HepG2 (cell line): Measurements from ENCODE around the gene C1QTNF1. TPM values are rescaled to one million over a fixed set of nuclear protein-coding genes. Genes with fewer than 3 reads are reported as not detected.
A peak's percentile ranks its signal among the peaks of the same experiment; 100 is the strongest.

Source experiments
- ATAC-seq: fragments of 200-7000 bp; cut with Tn5 transposase; 3 replicates; pipeline ENCODE4 v1.9.1; 2020; ENCODE audit warnings: mild to moderate bottlenecking, moderate library complexity
- BruUV-seq: library from RNA; stranded (reverse); fragments of 400-500 nt; replicated peaks from 2 replicates; lab custom pipeline; 2021; lab: Mats Ljungman, UMichigan
- CTCF ChIA-PET: fragments of 300-600 bp; formaldehyde crosslinking; extraction: SDS; loops from one replicate; lab custom pipeline; 2021; ENCODE audit warnings: low total read pairs, inconsistent platforms, low intra/inter-chr PET ratio; lab: Yijun Ruan, JAX
- POLR2A ChIA-PET: fragments of 350-600 bp; sonication (Branson Sonifier 250); formaldehyde crosslinking; loops from one replicate; lab custom pipeline; 2020; ENCODE audit warnings: antibody characterized with exemption, inconsistent platforms; lab: Yijun Ruan, JAX
- DNase-seq: peaks from one replicate; pipeline ENCODE4 v3.0.0-alpha.2; 2015; ENCODE audit warnings: low spot score
- FAIRE-seq: peaks from 3 replicates; lab custom pipeline; 2011; peaks lifted over from hg19 to GRCh38; lab: Jason Lieb, UNC
- H2AFZ ChIP-seq: one replicate; pipeline ENCODE4 v1.6.1; 2011; ENCODE audit warnings: low read length, inconsistent platforms
- H3K27ac ChIP-seq: fragments of 300-600 bp; 3 replicates; pipeline ENCODE4 v1.8.0; 2011; ENCODE audit warnings: mixed run types, mild to moderate bottlenecking, mixed read lengths, low read length, inconsistent platforms; ENCODE audit not compliant: insufficient read depth; ENCODE audit errors: extremely low read length
- H3K27me3 ChIP-seq, 2 experiments: fragments of 200-600 bp in 1 of 2; 2 replicates in 1 of 2; 3 replicates in 1 of 2; pipeline versions ENCODE4 v1.6.0 to v1.8.0; 2011; ENCODE audit warnings: low read length in 2 of 2, mild to moderate bottlenecking in 2 of 2, moderate library complexity in 2 of 2, inconsistent platforms in 1 of 2; ENCODE audit not compliant: insufficient read depth in 2 of 2, control insufficient read depth in 1 of 2
- H3K36me3 ChIP-seq, 2 experiments: fragments of 200-600 bp in 1 of 2; replicated peaks in 1 of 2; 2 replicates in 1 of 2; 3 replicates in 1 of 2; pipeline versions ENCODE4 v1.5.1 to v1.8.0; 2011; ENCODE audit warnings: low read length in 2 of 2, inconsistent platforms in 1 of 2; ENCODE audit not compliant: insufficient read depth in 2 of 2, control insufficient read depth in 1 of 2
- H3K4me1 ChIP-seq: 2 replicates; pipeline ENCODE4 v1.5.1; 2012; ENCODE audit warnings: low read length, inconsistent platforms; ENCODE audit not compliant: insufficient read depth
- H3K4me2 ChIP-seq: 2 replicates; pipeline ENCODE4 v1.6.0; 2011; ENCODE audit warnings: low read depth, low read length, inconsistent platforms
- H3K4me3 ChIP-seq, 3 experiments: fragments of 200-600 bp in 1 of 3; sonication (generic), shearing (Covaris generic) in 1 of 3; replicated peaks in 1 of 3; 2 replicates each; pipeline ENCODE4 v1.5.1; 2011 to 2016; ENCODE audit warnings: low read length in 3 of 3, inconsistent platforms in 2 of 3, low read depth in 2 of 3, mild to moderate bottlenecking in 2 of 3, control low read depth in 1 of 3, mixed read lengths in 1 of 3; ENCODE audit not compliant: insufficient read depth in 1 of 3
- H3K79me2 ChIP-seq: one replicate; pipeline ENCODE4 v1.6.1; 2011; ENCODE audit warnings: low read length, inconsistent platforms; ENCODE audit not compliant: insufficient read depth
- H3K9ac ChIP-seq: 2 replicates; pipeline ENCODE4 v1.6.0; 2011; ENCODE audit warnings: mild to moderate bottlenecking, low read depth, low read length, inconsistent platforms; ENCODE audit not compliant: insufficient read depth
- H3K9me3 ChIP-seq: 2 replicates; pipeline ENCODE4 v1.5.1; 2012; ENCODE audit warnings: mild to moderate bottlenecking, low read length
- H4K20me1 ChIP-seq: 2 replicates; pipeline ENCODE4 v1.6.0; 2011; ENCODE audit warnings: inconsistent platforms, mild to moderate bottlenecking, low read length, moderate library complexity; ENCODE audit not compliant: insufficient read depth
- CEBPB ChIP-seq: IDR thresholded peaks from 2 replicates; pipeline ENCODE4 v1.6.1; 2011; ENCODE audit warnings: low read depth, low read length, improper control_type of control experiment, borderline replicate concordance
- CEBPG ChIP-seq: IDR thresholded peaks from 2 replicates; pipeline ENCODE4 v1.6.1; 2016
- IRF9 ChIP-seq: sonication (generic); formaldehyde crosslinking; IDR thresholded peaks from 2 replicates; pipeline ENCODE4 v1.8.0; 2022; ENCODE audit warnings: missing genetic modification reagents, mild to moderate bottlenecking, borderline replicate concordance
- MAFG ChIP-seq: sonication (generic); formaldehyde crosslinking; IDR thresholded peaks from 2 replicates; pipeline ENCODE4 v1.5.1; 2020; ENCODE audit warnings: mild to moderate bottlenecking, missing genetic modification reagents
- MEIS1 ChIP-seq: sonication (generic); formaldehyde crosslinking; IDR thresholded peaks from 2 replicates; pipeline ENCODE4 v1.9.0; 2021; ENCODE audit warnings: mild to moderate bottlenecking, missing genetic modification reagents, moderate library complexity, borderline replicate concordance
- MLXIP ChIP-seq: sonication (generic); formaldehyde crosslinking; IDR thresholded peaks from 2 replicates; pipeline ENCODE4 v1.9.0; 2021; ENCODE audit warnings: missing genetic modification reagents, borderline replicate concordance
- NR0B2 ChIP-seq: sonication (generic); formaldehyde crosslinking; IDR thresholded peaks from 2 replicates; pipeline ENCODE4 v1.4.0; 2020; ENCODE audit warnings: mild to moderate bottlenecking, missing genetic modification reagents
- RFX3 ChIP-seq: IDR thresholded peaks from 2 replicates; pipeline ENCODE4 v1.6.1; 2016; ENCODE audit warnings: missing biosample characterization, missing genetic modification reagents
- SNAPC2 ChIP-seq: sonication (generic); formaldehyde crosslinking; IDR thresholded peaks from 2 replicates; pipeline ENCODE4 v1.8.1; 2022; ENCODE audit warnings: mild to moderate bottlenecking, missing genetic modification reagents
- ZSCAN25 ChIP-seq: sonication (generic); formaldehyde crosslinking; IDR thresholded peaks from 2 replicates; pipeline ENCODE4 v1.8.0; 2022; ENCODE audit warnings: mild to moderate bottlenecking, missing genetic modification reagents
- WGBS: methylation state at CpG from one replicate; pipeline ENCODE4 v1.1.6; 2017; ENCODE audit warnings: low lambda C conversion rate; 5-methylcytosine and 5-hydroxymethylcytosine counted together
- in situ Hi-C: cut with HindIII; loops from 2 replicates; pipeline ENCODE4 v1.10.0; 2017; ENCODE audit warnings: low pct_unique_long_range_greater_than_20kb; ENCODE audit not compliant: extremely low pct_ligation_motif_present
- intact Hi-C: fragments of 100-400 bp; cut with micrococcal nuclease; formaldehyde crosslinking; loops from one replicate; pipeline ENCODE4 v1.10.0; 2022; ENCODE audit not compliant: unreplicated experiment
- polyA plus RNA-seq, 8 experiments: library from polyadenylated mRNA; depleted of rRNA in 3 of 8; stranded (reverse) in 7 of 8; unstranded in 1 of 8; fragments of >200 nt; fragmentation: Illumina TruSeq in 4 of 8; extraction: Trizol in 4 of 8; gene quantifications; 2 replicates each; pipeline versions ENCODE4 v1.2.1 to v1.2.3, GENCODE V29; 2011 to 2016; ENCODE audit warnings: low read depth in 4 of 8, missing spikeins in 1 of 8, mixed read lengths in 1 of 8; ENCODE audit not compliant: insufficient read depth in 1 of 8
- total RNA-seq, 5 experiments: library from RNA; depleted of rRNA; stranded (reverse); fragments of >200 nt; fragmentation: Illumina TruSeq; extraction: Trizol; gene quantifications; 2 replicates each; pipeline ENCODE4 v1.2.3, GENCODE V29; 2016; ENCODE audit warnings: low read depth in 1 of 5

C1QTNF1 gene
- total and polyA plus RNA-seq, 2 of the 13 experiments (the other 11 are each of a cell fraction or from before 2014, with no cell fraction given) = 0.18 to 0.86 TPM

GRCh38 chr17:79036596-79036995 lies 12.6 kb downstream of the C1QTNF1 start:
- Histone ChIP-seq H2AFZ (no peak overlapping the region), H3K27ac (no peak overlapping the region), H4K20me1 (no peaks in the 10 kb centered on the region), H3K4me2 (no peak overlapping the region), H3K9me3 (no peaks in the 10 kb centered on the region), H3K4me3 (no peak overlapping the region), H3K36me3 (no peaks in the 10 kb centered on the region), H3K9ac (no peak overlapping the region), H3K79me2 (no peaks in the 10 kb centered on the region), H3K4me1 (peaks cover 18% of the 10 kb centered on the region), H3K27me3 (peaks cover 12 to 53% of the 10 kb centered on the region in 2 experiments; a peak in 4 of 5 replicates)
- intact Hi-C loops (no loop called here), in situ Hi-C loops (no loop called here)
- ChIA-PET POLR2A (interaction anchor here (0.9 to 8.8 kb wide), 2 partner anchors 10 to 27 kb away, joined by 3 to 127 read pairs; no protein-coding TSS in a partner anchor), CTCF (no interaction called here)
- DNase-seq (no peak), FAIRE-seq (no peak), ATAC-seq (no peak)
- TF ChIP-seq SNAPC2 (CRISPR knock-in tag) (no peak), IRF9 (no peak), NR0B2 (no peak), CEBPG (CRISPR knock-in tag) (0 out of 2 replicates have a peak, but pooled peaks have one; percentile 23), CEBPB (peak; percentile 89), MEIS1 (no peak)
- 56% methylated on average over 3 of the region's 3 CpGs for WGBS
- no TSS peak for BruUV-seq

GRCh38 chr17:79038545-79039135 lies 14.7 kb downstream of the C1QTNF1 start:
- ChIA-PET CTCF (interaction anchor here (2.0 kb wide), 1 partner anchor 19 kb away, joined by 6 read pairs; no protein-coding TSS in a partner anchor), POLR2A (interaction anchor here (8.8 kb wide), 1 partner anchor 12 kb away, joined by 127 read pairs; no protein-coding TSS in a partner anchor)
- ATAC-seq (no peak), DNase-seq (no peak), FAIRE-seq (no peak)
- TF ChIP-seq ZSCAN25 (no peak), MAFG (no peak), MLXIP (no peak), CEBPB (peak; percentile 59; the same call in 1 of the 2 replicates), RFX3 (CRISPR knock-in tag) (no peak)
- 28% methylated on average over 8 of the region's 8 CpGs for WGBS
- no peak overlapping the region for H3K4me2 ChIP-seq
- peaks cover 16% of the 10 kb centered on the region for H3K4me1 ChIP-seq
- no peaks in the 10 kb centered on the region for H3K79me2 ChIP-seq
- no peaks in the 10 kb centered on the region for H3K36me3 ChIP-seq
- no TSS peak for BruUV-seq
- H3K9me3 ChIP-seq = no peaks in the 10 kb centered on the region
- intact Hi-C loops (no loop called here), in situ Hi-C loops (no loop called here)
- H4K20me1 ChIP-seq = no peaks in the 10 kb centered on the region
- no peak overlapping the region for H3K27ac ChIP-seq
- H2AFZ ChIP-seq = no peak overlapping the region
- H3K9ac ChIP-seq = no peak overlapping the region
- H3K27me3 ChIP-seq = peaks cover 12 to 39% of the 10 kb centered on the region in 2 experiments; a peak in 4 of 5 replicates
- no peak overlapping the region for H3K4me3 ChIP-seq
